ENCODE data around the gene GSTA4.
A peak's percentile ranks its signal among the peaks of the same experiment; 100 is the strongest.

Gene GSTA4

DNA sequence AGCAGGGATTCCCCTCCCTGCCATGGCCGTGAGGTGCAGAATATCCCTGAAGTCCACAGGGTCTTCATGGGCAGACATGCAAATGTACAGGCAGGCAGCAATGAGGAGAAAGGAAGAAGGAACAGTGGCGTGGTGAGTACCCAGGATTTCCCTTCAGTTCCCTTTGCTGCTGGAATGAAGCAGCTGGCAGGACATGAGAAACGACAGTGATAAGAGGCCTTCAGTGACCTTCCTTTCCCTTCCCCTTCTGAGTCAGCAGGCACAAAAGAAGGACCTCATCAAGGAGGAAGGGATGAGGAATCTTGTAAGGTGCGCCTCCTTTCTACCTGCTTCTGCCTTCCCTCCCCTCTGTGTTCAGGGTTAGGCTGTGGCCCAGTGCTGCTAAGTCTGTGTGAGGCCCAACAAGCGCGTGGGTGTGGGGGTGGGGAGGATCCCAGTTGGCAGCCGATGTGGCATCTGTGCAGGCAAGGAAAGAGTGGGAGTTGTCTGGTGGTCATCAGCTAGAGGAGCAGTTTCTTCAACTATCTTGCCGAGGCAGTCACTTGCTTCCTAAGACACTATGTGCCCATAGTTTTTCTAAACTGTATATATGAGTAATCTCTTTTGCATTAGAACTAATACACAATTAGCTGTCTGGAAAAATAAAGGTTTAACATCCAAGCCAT is 40.6 kb upstream of the GSTA4 start:
- no peaks in the 10 kb centered on the region for H3K4me1 ChIP-seq (ENCODE audit: control insufficient read depth in 2 of 2, insufficient read depth in 1 of 2, low read depth in 1 of 2, low read length in 2 of 2)
- H2BK120ac ChIP-seq (ENCODE audit: low read depth, low read length), result no peak overlapping the region
- H3K79me1 ChIP-seq (ENCODE audit: low read depth, low read length), result no peaks in the 10 kb centered on the region
- no peaks in the 10 kb centered on the region for H3K27me3 ChIP-seq (ENCODE audit: control insufficient read depth in 3 of 3, insufficient read depth in 3 of 3, low read depth in 1 of 3, low read length in 3 of 3)
- H3K18ac ChIP-seq (ENCODE audit: low read length), result peak overlapping the region; percentile 3
- H3K9me3 ChIP-seq (replicated peaks in 1 of 2; ENCODE audit: control insufficient read depth in 2 of 2, insufficient read depth in 1 of 2, low read depth in 1 of 2, low read length in 2 of 2), result peaks cover 0 to 4% of the 10 kb centered on the region in 2 donors
- H4K8ac ChIP-seq (ENCODE audit: low read depth, low read length), result no peak overlapping the region
- H2BK12ac ChIP-seq (ENCODE audit: low read length), result no peak overlapping the region
- WGBS, 2 donors (ENCODE audit: extremely low coverage in 2 of 2, insufficient read length in 2 of 2, insufficient replicate concordance in 1 of 2), result no CpG with 5 or more reads among the region's 8 CpGs
- H2AK5ac ChIP-seq (ENCODE audit: low read depth, low read length), result no peak overlapping the region
- no peak overlapping the region for H3K9ac ChIP-seq (ENCODE audit: low read depth, low read length, poor library complexity)
- no peak overlapping the region for H3K23ac ChIP-seq (ENCODE audit: low read depth, low read length, poor library complexity)
- no peak overlapping the region for H3K27ac ChIP-seq (replicated peaks; ENCODE audit: low read length)
- H3K4me3 ChIP-seq (ENCODE audit: low read length in 2 of 2), result no peak overlapping the region
- no peak overlapping the region for H2BK15ac ChIP-seq (ENCODE audit: low read length)
- H3K4me2 ChIP-seq (ENCODE audit: insufficient read depth, low read length, poor library complexity, severe bottlenecking), result no peak overlapping the region
- H2BK5ac ChIP-seq (ENCODE audit: low read length), result no peak overlapping the region
- no peak overlapping the region for H3K4ac ChIP-seq (ENCODE audit: low read length)
- peaks cover 13 to 96% of the 10 kb centered on the region in 2 donors for H3K36me3 ChIP-seq (replicated peaks in 1 of 2; ENCODE audit: control insufficient read depth in 2 of 2, insufficient read depth in 2 of 2, low read length in 2 of 2)
- H3K14ac ChIP-seq (ENCODE audit: low read length), result peak overlapping the region; percentile 23
- no peak overlapping the region for H2AFZ ChIP-seq (ENCODE audit: low read length)
- H4K91ac ChIP-seq (ENCODE audit: low read depth, low read length, poor library complexity), result no peak overlapping the region
- DNase-seq (ENCODE audit: low spot score), result no peak

DNA sequence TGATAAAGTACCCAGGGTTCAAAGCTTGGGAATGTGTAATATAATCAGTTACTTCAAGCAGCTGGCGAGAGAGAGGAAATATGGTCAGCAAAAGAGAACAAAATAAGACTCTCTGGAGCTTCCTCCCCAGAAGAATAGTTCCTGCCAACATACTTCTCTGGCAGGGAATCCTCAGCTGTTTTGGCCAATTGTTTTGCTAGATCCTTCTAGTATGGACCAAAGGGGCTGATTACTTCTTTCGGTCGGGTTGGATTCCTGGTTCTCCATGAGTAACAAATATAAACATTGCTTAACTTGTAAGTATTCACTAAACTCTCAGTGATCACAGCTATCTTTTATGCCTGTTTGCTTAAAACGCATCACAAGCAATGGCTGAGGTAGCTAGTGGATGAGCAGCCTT is 38.7 kb upstream of the GSTA4 start:
- H2AFZ ChIP-seq (ENCODE audit: low read length), result no peak overlapping the region
- no peak overlapping the region for H4K91ac ChIP-seq (ENCODE audit: low read depth, low read length, poor library complexity)
- H3K4ac ChIP-seq (ENCODE audit: low read length), result no peak overlapping the region
- peaks cover 6 to 96% of the 10 kb centered on the region in 2 donors for H3K36me3 ChIP-seq (replicated peaks in 1 of 2; ENCODE audit: control insufficient read depth in 2 of 2, insufficient read depth in 2 of 2, low read length in 2 of 2)
- no peak overlapping the region for H3K4me3 ChIP-seq (ENCODE audit: low read length in 2 of 2)
- H3K4me1 ChIP-seq (ENCODE audit: control insufficient read depth in 2 of 2, insufficient read depth in 1 of 2, low read depth in 1 of 2, low read length in 2 of 2), result no peaks in the 10 kb centered on the region
- no peak overlapping the region for H3K18ac ChIP-seq (ENCODE audit: low read length)
- H3K23ac ChIP-seq (ENCODE audit: low read depth, low read length, poor library complexity), result no peak overlapping the region
- H4K8ac ChIP-seq (ENCODE audit: low read depth, low read length), result no peak overlapping the region
- peaks cover 0 to 4% of the 10 kb centered on the region in 2 donors for H3K9me3 ChIP-seq (replicated peaks in 1 of 2; ENCODE audit: control insufficient read depth in 2 of 2, insufficient read depth in 1 of 2, low read depth in 1 of 2, low read length in 2 of 2)
- DNase-seq (ENCODE audit: low spot score), result no peak
- no peak overlapping the region for H3K4me2 ChIP-seq (ENCODE audit: insufficient read depth, low read length, poor library complexity, severe bottlenecking)
- no peak overlapping the region for H2BK12ac ChIP-seq (ENCODE audit: low read length)
- no peaks in the 10 kb centered on the region for H3K27me3 ChIP-seq (ENCODE audit: control insufficient read depth in 3 of 3, insufficient read depth in 3 of 3, low read depth in 1 of 3, low read length in 3 of 3)
- H2BK15ac ChIP-seq (ENCODE audit: low read length), result no peak overlapping the region
- H3K9ac ChIP-seq (ENCODE audit: low read depth, low read length, poor library complexity), result no peak overlapping the region
- no peak overlapping the region for H2BK5ac ChIP-seq (ENCODE audit: low read length)
- no peak overlapping the region for H2BK120ac ChIP-seq (ENCODE audit: low read depth, low read length)
- H3K14ac ChIP-seq (ENCODE audit: low read length), result no peak overlapping the region
- no CpG with 5 or more reads among the region's 4 CpGs for WGBS, 2 donors (ENCODE audit: extremely low coverage in 2 of 2, insufficient read length in 2 of 2, insufficient replicate concordance in 1 of 2)
- H3K27ac ChIP-seq (replicated peaks; ENCODE audit: low read length), result no peak overlapping the region
- no peak overlapping the region for H2AK5ac ChIP-seq (ENCODE audit: low read depth, low read length)
- no peaks in the 10 kb centered on the region for H3K79me1 ChIP-seq (ENCODE audit: low read depth, low read length)

DNA sequence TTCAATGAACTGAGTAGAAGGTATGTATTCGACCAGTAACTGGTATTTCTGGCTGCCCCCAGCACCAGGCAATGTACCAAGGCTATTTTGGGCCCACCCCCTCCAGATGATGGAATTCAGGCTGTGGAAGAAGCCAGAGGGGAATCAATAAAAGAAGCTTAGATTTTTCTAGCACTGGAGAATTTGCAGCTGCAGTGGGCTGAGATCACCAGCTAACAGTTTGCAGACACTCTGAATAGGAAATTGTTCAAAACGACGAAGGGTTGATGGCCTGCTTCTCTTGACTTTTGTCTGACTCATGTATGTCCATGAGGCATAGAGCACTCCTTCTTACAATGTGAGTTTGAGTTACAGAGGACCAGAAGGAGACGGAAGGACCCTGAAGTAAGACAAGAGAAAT is 37.8 kb upstream of the GSTA4 start:
- Histone ChIP-seq H2BK12ac (ENCODE audit: low read length) (no peak overlapping the region), H2BK120ac (ENCODE audit: low read depth, low read length) (no peak overlapping the region), H3K27ac (replicated peaks; ENCODE audit: low read length) (no peak overlapping the region), H3K4me1 (ENCODE audit: control insufficient read depth in 2 of 2, insufficient read depth in 1 of 2, low read depth in 1 of 2, low read length in 2 of 2) (no peaks in the 10 kb centered on the region), H3K36me3 (replicated peaks in 1 of 2; ENCODE audit: control insufficient read depth in 2 of 2, insufficient read depth in 2 of 2, low read length in 2 of 2) (peaks cover 8 to 94% of the 10 kb centered on the region in 2 donors), H3K27me3 (ENCODE audit: control insufficient read depth in 3 of 3, insufficient read depth in 3 of 3, low read depth in 1 of 3, low read length in 3 of 3) (no peaks in the 10 kb centered on the region), H4K91ac (ENCODE audit: low read depth, low read length, poor library complexity) (no peak overlapping the region), H3K79me1 (ENCODE audit: low read depth, low read length) (no peaks in the 10 kb centered on the region), H3K9me3 (replicated peaks in 1 of 2; ENCODE audit: control insufficient read depth in 2 of 2, insufficient read depth in 1 of 2, low read depth in 1 of 2, low read length in 2 of 2) (peaks cover 0 to 4% of the 10 kb centered on the region in 2 donors), H3K18ac (ENCODE audit: low read length) (no peak overlapping the region), H2BK15ac (ENCODE audit: low read length) (no peak overlapping the region), H3K4ac (ENCODE audit: low read length) (no peak overlapping the region), H4K8ac (ENCODE audit: low read depth, low read length) (no peak overlapping the region), H3K4me2 (ENCODE audit: insufficient read depth, low read length, poor library complexity, severe bottlenecking) (no peak overlapping the region), H2AK5ac (ENCODE audit: low read depth, low read length) (no peak overlapping the region), H3K9ac (ENCODE audit: low read depth, low read length, poor library complexity) (no peak overlapping the region), H3K14ac (ENCODE audit: low read length) (no peak overlapping the region), H2AFZ (ENCODE audit: low read length) (no peak overlapping the region), H2BK5ac (ENCODE audit: low read length) (no peak overlapping the region), H3K4me3 (ENCODE audit: low read length in 2 of 2) (no peak overlapping the region), H3K23ac (ENCODE audit: low read depth, low read length, poor library complexity) (no peak overlapping the region)
- no CpG with 5 or more reads among the region's 4 CpGs for WGBS, 2 donors (ENCODE audit: extremely low coverage in 2 of 2, insufficient read length in 2 of 2, insufficient replicate concordance in 1 of 2)
- DNase-seq (ENCODE audit: low spot score), result no peak

DNA sequence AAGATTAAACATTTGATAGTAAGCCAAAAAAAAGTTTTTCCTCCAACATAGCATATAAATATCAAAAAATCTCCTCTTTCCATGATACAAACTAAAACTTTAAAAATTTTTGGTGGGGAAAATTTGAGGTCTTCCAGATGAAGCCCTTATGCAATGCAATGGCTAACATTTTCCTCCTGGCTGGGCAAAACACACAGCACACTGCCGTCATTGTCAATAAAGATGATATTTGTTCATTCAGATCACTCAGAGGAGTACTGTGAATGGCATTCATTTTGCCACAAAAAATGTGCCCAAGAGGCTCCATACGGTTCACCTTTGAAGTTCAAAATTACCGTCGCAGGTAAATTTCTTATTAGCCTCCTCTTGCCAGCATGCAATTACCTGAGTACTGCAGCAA is 36.2 kb upstream of the GSTA4 start:
- H3K36me3 ChIP-seq (replicated peaks in 1 of 2; ENCODE audit: control insufficient read depth in 2 of 2, insufficient read depth in 2 of 2, low read length in 2 of 2), result peaks cover 6 to 95% of the 10 kb centered on the region in 2 donors
- no peak overlapping the region for H4K91ac ChIP-seq (ENCODE audit: low read depth, low read length, poor library complexity)
- H3K4me1 ChIP-seq (ENCODE audit: control insufficient read depth in 2 of 2, insufficient read depth in 1 of 2, low read depth in 1 of 2, low read length in 2 of 2), result no peaks in the 10 kb centered on the region
- H3K4ac ChIP-seq (ENCODE audit: low read length), result no peak overlapping the region
- no peak overlapping the region for H2AK5ac ChIP-seq (ENCODE audit: low read depth, low read length)
- no peak overlapping the region for H2BK120ac ChIP-seq (ENCODE audit: low read depth, low read length)
- H3K14ac ChIP-seq (ENCODE audit: low read length), result no peak overlapping the region
- no peaks in the 10 kb centered on the region for H3K27me3 ChIP-seq (ENCODE audit: control insufficient read depth in 3 of 3, insufficient read depth in 3 of 3, low read depth in 1 of 3, low read length in 3 of 3)
- no peak overlapping the region for H3K18ac ChIP-seq (ENCODE audit: low read length)
- H3K9me3 ChIP-seq (replicated peaks in 1 of 2; ENCODE audit: control insufficient read depth in 2 of 2, insufficient read depth in 1 of 2, low read depth in 1 of 2, low read length in 2 of 2), result peaks cover 0 to 4% of the 10 kb centered on the region in 2 donors
- H3K79me1 ChIP-seq (ENCODE audit: low read depth, low read length), result no peaks in the 10 kb centered on the region
- H2BK12ac ChIP-seq (ENCODE audit: low read length), result no peak overlapping the region
- H4K8ac ChIP-seq (ENCODE audit: low read depth, low read length), result no peak overlapping the region
- DNase-seq (ENCODE audit: low spot score), result no peak
- H2BK5ac ChIP-seq (ENCODE audit: low read length), result no peak overlapping the region
- H2BK15ac ChIP-seq (ENCODE audit: low read length), result no peak overlapping the region
- no CpG with 5 or more reads among the region's 4 CpGs for WGBS, 2 donors (ENCODE audit: extremely low coverage in 2 of 2, insufficient read length in 2 of 2, insufficient replicate concordance in 1 of 2)
- H3K23ac ChIP-seq (ENCODE audit: low read depth, low read length, poor library complexity), result no peak overlapping the region
- no peak overlapping the region for H3K4me3 ChIP-seq (ENCODE audit: low read length in 2 of 2)
- H3K9ac ChIP-seq (ENCODE audit: low read depth, low read length, poor library complexity), result no peak overlapping the region
- H2AFZ ChIP-seq (ENCODE audit: low read length), result no peak overlapping the region
- H3K4me2 ChIP-seq (ENCODE audit: insufficient read depth, low read length, poor library complexity, severe bottlenecking), result no peak overlapping the region
- no peak overlapping the region for H3K27ac ChIP-seq (replicated peaks; ENCODE audit: low read length)

Data from neuronal stem cell (in vitro differentiated cells).